PFSK-1 (cell line): Measurements from ENCODE around the gene CTSZ.

Source experiments
- FOXP2 ChIP-seq: optimal IDR thresholded peaks from 2 replicates; pipeline ENCODE3; 2011; ENCODE audit warnings: borderline replicate concordance, control low read depth, inconsistent platforms; ENCODE audit not compliant: insufficient read depth; ENCODE audit errors: extremely low read length, extremely low read depth
- POLR2AphosphoS5 ChIP-seq: IDR thresholded peaks from 2 replicates; pipeline ENCODE4 v1.6.1; 2012; ENCODE audit warnings: low read depth, mild to moderate bottlenecking, control low read depth, low read length, moderate library complexity
- REST ChIP-seq, 2 experiments: IDR thresholded peaks; 2 replicates each; pipeline versions ENCODE4 v1.6.1 to v1.8.0; 2011 to 2012; ENCODE audit warnings: low read depth in 2 of 2, low read length in 2 of 2, control low read depth in 1 of 2, inconsistent platforms in 1 of 2, mild to moderate bottlenecking in 1 of 2, moderate library complexity in 1 of 2; ENCODE audit not compliant: insufficient read depth in 1 of 2
- SIN3A ChIP-seq: IDR thresholded peaks from 2 replicates; pipeline ENCODE4 v1.6.1; 2012; ENCODE audit warnings: mild to moderate bottlenecking, low read length, moderate library complexity, borderline replicate concordance; ENCODE audit not compliant: insufficient read depth
- TAF1 ChIP-seq: IDR thresholded peaks from 2 replicates; pipeline ENCODE4 v1.6.1; 2012; ENCODE audit warnings: low read length, control low read depth, borderline replicate concordance; ENCODE audit not compliant: insufficient read depth

- TF ChIP-seq POLR2AphosphoS5 (no peak), TAF1 (no peak), SIN3A (no peak), REST (IDR thresholded peaks at IDR 0.05; ENCODE audit: insufficient read depth in 1 of 2, low read depth in 2 of 2, low read length in 2 of 2) (no peak), FOXP2 (no peak)
These were observed 9.9 kb upstream of the CTSZ start for GRCh38 chr20:59016795-59017492.
